ENCODE measurements around the gene ADAT1. TPM values are rescaled to one million over a fixed set of nuclear protein-coding genes. Genes with fewer than 3 reads are reported as not detected.

ADAT1 gene
- total RNA-seq, 1 donor from 2014 or later: 65.8 TPM

DNA sequence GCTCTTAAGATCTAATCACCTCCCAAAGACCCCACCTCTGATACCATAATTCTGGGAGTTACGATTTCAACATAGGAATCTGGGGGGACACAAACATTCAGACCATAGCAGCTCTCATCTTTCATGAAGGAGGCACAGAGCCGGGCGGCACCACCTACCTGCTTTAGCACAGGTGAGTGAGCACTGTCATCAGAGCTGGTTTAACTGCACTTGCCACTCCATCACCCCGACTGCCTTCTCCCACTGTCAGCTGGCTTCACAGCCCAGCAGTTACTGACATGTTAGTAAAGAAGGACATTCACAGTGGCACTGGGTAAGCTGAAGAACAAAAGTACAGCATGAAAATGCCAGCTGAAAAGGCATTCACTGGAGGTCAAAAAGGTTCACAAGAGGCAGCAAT is 34.4 kb downstream of the ADAT1 start:
- Mint-ChIP-seq H3K27ac (no peak overlapping the region), H3K4me1 (ENCODE audit: low read depth) (no peaks in the 10 kb centered on the region), H3K36me3 (ENCODE audit: insufficient read depth) (peaks cover 4% of the 10 kb centered on the region), H3K9me3 (ENCODE audit: low read depth) (no peaks in the 10 kb centered on the region), H3K4me3 (ENCODE audit: low read depth) (no peak overlapping the region), H3K27me3 (no peaks in the 10 kb centered on the region)
- TF ChIP-seq, protein P1, sequence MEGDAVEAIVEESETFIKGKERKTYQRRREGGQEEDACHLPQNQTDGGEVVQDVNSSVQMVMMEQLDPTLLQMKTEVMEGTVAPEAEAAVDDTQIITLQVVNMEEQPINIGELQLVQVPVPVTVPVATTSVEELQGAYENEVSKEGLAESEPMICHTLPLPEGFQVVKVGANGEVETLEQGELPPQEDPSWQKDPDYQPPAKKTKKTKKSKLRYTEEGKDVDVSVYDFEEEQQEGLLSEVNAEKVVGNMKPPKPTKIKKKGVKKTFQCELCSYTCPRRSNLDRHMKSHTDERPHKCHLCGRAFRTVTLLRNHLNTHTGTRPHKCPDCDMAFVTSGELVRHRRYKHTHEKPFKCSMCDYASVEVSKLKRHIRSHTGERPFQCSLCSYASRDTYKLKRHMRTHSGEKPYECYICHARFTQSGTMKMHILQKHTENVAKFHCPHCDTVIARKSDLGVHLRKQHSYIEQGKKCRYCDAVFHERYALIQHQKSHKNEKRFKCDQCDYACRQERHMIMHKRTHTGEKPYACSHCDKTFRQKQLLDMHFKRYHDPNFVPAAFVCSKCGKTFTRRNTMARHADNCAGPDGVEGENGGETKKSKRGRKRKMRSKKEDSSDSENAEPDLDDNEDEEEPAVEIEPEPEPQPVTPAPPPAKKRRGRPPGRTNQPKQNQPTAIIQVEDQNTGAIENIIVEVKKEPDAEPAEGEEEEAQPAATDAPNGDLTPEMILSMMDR (IDR thresholded peaks at IDR 0.05; ENCODE audit: unreplicated experiment): no peak
- DNase-seq (ENCODE audit: low spot score, unreplicated experiment): no peak

DNA sequence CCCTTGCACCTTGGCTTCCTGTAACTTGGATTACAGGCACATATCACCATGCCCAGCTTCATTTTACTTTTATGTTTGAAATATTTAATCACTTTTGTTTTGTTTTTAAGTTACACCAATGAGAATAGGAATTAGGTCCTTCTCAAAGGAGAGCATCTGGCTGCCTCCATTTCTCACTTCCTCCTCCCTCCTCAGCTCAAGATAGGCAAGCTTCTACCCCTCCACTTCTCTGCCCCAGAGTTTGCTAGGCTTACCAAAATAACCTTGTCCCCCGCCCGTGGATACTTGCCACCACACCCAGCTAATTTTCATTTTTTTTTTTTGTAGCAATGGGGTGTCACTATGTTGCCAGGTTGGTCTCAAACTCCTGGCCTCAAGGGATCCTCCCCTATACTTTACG is 39.0 kb downstream of the ADAT1 start:
- no peak overlapping the region for H3K4me3 Mint-ChIP-seq (ENCODE audit: low read depth)
- no peak for DNase-seq (ENCODE audit: low spot score, unreplicated experiment)
- no peaks in the 10 kb centered on the region for H3K9me3 Mint-ChIP-seq (ENCODE audit: low read depth)
- peaks cover 9% of the 10 kb centered on the region for H3K36me3 Mint-ChIP-seq (ENCODE audit: insufficient read depth)
- no peak overlapping the region for H3K27ac Mint-ChIP-seq
- H3K27me3 Mint-ChIP-seq: no peaks in the 10 kb centered on the region
- peaks cover 2% of the 10 kb centered on the region for H3K4me1 Mint-ChIP-seq (ENCODE audit: low read depth)
- TF ChIP-seq, protein P1 (IDR thresholded peaks at IDR 0.05; ENCODE audit: unreplicated experiment): no peak

DNA sequence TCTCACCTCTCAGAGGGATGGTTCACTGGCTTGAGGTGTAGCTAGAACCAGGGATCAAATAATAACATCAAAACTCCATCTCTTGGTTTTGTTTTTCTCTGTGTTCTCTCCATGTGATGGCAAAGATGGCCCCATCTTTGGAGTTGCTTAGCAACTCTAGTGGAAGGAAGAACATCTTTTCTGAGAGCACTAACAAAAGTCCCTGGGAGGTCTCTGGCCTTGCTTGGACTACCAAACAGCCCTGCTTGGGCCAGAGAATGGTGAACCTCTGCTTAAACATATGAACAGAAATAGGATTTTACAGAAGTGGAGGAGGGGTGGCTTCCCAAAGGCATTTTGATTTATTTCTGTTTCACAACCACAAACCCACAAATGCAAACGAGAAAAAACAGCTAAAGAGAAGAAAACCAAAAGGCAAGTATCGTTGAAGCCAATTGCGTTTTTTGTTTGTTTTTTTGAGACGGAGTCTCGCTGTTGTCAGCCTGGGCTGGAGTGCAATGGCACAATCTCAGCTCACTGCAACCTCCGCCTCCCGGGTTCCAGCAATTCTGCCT is 43.7 kb downstream of the ADAT1 start:
- Mint-ChIP-seq H3K9me3 (ENCODE audit: low read depth) (no peaks in the 10 kb centered on the region), H3K27me3 (no peaks in the 10 kb centered on the region), H3K36me3 (ENCODE audit: insufficient read depth) (peaks cover 18% of the 10 kb centered on the region), H3K27ac (no peak overlapping the region), H3K4me1 (ENCODE audit: low read depth) (peaks cover 2% of the 10 kb centered on the region), H3K4me3 (ENCODE audit: low read depth) (no peak overlapping the region)
- TF ChIP-seq, protein P1 (IDR thresholded peaks at IDR 0.05; ENCODE audit: unreplicated experiment): no peak
- no peak for DNase-seq (ENCODE audit: low spot score, unreplicated experiment)

DNA sequence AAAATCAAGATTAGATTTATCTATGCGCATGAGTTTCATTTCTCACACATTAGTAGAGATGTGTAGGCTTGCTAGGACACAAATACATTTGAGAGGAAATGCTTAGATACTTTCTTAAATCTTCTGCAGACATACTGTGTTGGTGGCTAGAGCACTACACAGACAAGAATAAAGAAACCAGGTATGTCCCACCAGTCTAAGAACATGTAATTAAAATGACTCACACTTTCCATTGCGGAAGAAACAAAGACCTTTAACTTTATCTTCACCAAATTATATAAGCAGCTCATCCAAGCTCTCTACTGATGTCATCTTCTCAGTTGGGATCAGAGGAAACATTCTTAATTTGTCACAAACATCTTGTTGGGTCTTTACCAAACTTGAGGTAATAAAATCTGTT is 44.4 kb downstream of the ADAT1 start:
- no peaks in the 10 kb centered on the region for H3K9me3 Mint-ChIP-seq (ENCODE audit: low read depth)
- no peak overlapping the region for H3K4me3 Mint-ChIP-seq (ENCODE audit: low read depth)
- TF ChIP-seq, protein P1 (IDR thresholded peaks at IDR 0.05; ENCODE audit: unreplicated experiment): no peak
- no peak overlapping the region for H3K27ac Mint-ChIP-seq
- no peaks in the 10 kb centered on the region for H3K27me3 Mint-ChIP-seq
- no peak for DNase-seq (ENCODE audit: low spot score, unreplicated experiment)
- H3K36me3 Mint-ChIP-seq (ENCODE audit: insufficient read depth): peaks cover 19% of the 10 kb centered on the region
- peaks cover 2% of the 10 kb centered on the region for H3K4me1 Mint-ChIP-seq (ENCODE audit: low read depth)

DNA sequence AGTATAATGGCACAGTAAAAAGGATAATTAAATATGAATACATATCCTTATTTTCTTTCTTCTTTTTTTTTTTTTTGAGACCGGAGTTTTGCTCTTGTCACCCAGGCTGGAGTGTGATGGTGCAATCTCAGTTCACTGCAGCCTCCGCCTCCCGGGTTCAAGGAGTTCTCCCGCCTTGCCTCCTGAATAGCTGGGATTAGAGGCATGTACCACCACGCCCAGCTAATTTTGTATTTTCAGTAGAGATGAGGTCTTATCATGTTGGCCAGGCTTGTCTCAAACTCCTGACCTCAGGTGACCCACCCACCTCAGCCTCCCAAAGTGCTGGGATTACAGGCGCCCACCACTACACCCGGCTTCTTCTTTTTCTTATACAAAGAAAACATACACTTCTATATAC is 44.9 kb downstream of the ADAT1 start:
- TF ChIP-seq, protein P1 (IDR thresholded peaks at IDR 0.05; ENCODE audit: unreplicated experiment): no peak
- no peak overlapping the region for H3K27ac Mint-ChIP-seq
- H3K4me3 Mint-ChIP-seq (ENCODE audit: low read depth): no peak overlapping the region
- H3K4me1 Mint-ChIP-seq (ENCODE audit: low read depth): peaks cover 2% of the 10 kb centered on the region
- no peaks in the 10 kb centered on the region for H3K9me3 Mint-ChIP-seq (ENCODE audit: low read depth)
- no peak for DNase-seq (ENCODE audit: low spot score, unreplicated experiment)
- H3K36me3 Mint-ChIP-seq (ENCODE audit: insufficient read depth): peaks cover 22% of the 10 kb centered on the region
- H3K27me3 Mint-ChIP-seq: no peaks in the 10 kb centered on the region

All from progenitor cell of endocrine pancreas (in vitro differentiated cells).